ENCODE data around the gene DPPA3. TPM values are rescaled to one million over a fixed set of nuclear protein-coding genes. Genes with fewer than 3 reads are reported as not detected.

The DPPA3 gene
- total and polyA plus RNA-seq, 7 donors: not detected

DNA sequence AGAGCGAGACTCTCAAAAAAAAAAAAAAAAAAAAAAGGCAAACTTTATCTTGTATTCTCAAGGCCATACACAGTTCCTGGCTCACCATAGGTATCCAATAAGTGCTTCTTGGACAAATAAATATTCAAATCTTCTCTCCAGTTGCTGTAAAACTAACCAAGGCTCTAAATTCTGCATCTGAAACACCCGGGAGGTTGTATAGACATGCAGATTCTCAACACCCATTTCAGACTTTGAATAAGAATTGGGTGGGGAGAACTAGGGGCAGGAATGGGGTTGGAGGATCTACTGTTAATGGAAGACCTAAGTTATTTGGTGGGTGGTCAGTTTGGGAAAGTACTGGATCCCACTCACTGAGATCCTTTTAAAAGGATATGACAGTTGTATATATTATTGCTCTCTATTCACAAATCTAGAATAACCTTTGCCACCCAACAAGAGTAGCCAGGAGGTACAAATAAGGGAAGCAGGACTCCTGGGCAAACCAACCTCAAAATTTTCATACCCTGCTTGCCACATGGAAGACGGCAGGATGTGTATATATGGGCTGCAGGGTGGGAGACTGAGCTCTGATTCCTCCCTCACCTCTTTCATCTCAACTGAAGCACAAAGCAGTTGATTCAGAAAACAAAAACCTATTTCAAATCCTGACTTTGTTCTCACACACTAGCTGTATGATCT, 16.5 kb upstream of the DPPA3 start:
- no peaks in the 10 kb centered on the region for H3K4me1 ChIP-seq
- no peak for ATAC-seq
- intact Hi-C loops (cut with DNase I): no loop called here
- H3K27ac ChIP-seq: no peak overlapping the region
- H3K9me3 ChIP-seq: no peaks in the 10 kb centered on the region
- H3K4me3 ChIP-seq: no peak overlapping the region
- H3K27me3 ChIP-seq (ENCODE audit: insufficient read depth in 3 of 3, low read length in 2 of 3): no peaks in the 10 kb centered on the region
- no peaks in the 10 kb centered on the region for H3K36me3 ChIP-seq (ENCODE audit: insufficient read depth in 1 of 2, low read depth in 1 of 2)
- TF ChIP-seq, protein P1, sequence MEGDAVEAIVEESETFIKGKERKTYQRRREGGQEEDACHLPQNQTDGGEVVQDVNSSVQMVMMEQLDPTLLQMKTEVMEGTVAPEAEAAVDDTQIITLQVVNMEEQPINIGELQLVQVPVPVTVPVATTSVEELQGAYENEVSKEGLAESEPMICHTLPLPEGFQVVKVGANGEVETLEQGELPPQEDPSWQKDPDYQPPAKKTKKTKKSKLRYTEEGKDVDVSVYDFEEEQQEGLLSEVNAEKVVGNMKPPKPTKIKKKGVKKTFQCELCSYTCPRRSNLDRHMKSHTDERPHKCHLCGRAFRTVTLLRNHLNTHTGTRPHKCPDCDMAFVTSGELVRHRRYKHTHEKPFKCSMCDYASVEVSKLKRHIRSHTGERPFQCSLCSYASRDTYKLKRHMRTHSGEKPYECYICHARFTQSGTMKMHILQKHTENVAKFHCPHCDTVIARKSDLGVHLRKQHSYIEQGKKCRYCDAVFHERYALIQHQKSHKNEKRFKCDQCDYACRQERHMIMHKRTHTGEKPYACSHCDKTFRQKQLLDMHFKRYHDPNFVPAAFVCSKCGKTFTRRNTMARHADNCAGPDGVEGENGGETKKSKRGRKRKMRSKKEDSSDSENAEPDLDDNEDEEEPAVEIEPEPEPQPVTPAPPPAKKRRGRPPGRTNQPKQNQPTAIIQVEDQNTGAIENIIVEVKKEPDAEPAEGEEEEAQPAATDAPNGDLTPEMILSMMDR (IDR thresholded peaks at IDR 0.05): no peak
- DNase-seq: no peak
- whole genome bisulfite sequencing, 3 donors: 36 to 63% (median 58%) methylated on average over 2 to 3 of the region's 3 CpGs

DNA sequence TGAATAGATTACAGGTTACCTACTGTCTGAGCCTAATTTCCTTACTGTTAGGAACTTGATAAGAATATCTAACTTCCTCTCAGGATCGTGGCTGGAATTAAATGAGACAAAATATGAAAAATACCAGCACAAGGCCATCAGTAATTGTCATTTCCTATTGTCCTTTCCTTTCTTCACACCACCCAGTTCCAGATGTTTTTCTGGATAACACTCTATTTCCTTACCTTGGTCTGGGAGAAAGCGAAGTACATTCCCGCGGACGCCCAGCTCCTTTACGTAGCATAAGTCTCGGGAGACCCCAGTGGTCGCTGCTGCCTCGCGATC, 16.0 kb upstream of the DPPA3 start:
- Histone ChIP-seq H3K27ac (no peak overlapping the region), H3K4me1 (no peaks in the 10 kb centered on the region), H3K4me3 (no peak overlapping the region), H3K36me3 (ENCODE audit: insufficient read depth in 1 of 2, low read depth in 1 of 2) (no peaks in the 10 kb centered on the region), H3K9me3 (no peaks in the 10 kb centered on the region), H3K27me3 (ENCODE audit: insufficient read depth in 3 of 3, low read length in 2 of 3) (no peaks in the 10 kb centered on the region)
- intact Hi-C loops (cut with DNase I): no loop called here
- DNase-seq: no peak
- TF ChIP-seq, protein P1 (IDR thresholded peaks at IDR 0.05): no peak
- no peak for ATAC-seq
- WGBS, 3 donors: 38 to 40% (median 40%) methylated on average over 10 of the region's 10 CpGs

DNA sequence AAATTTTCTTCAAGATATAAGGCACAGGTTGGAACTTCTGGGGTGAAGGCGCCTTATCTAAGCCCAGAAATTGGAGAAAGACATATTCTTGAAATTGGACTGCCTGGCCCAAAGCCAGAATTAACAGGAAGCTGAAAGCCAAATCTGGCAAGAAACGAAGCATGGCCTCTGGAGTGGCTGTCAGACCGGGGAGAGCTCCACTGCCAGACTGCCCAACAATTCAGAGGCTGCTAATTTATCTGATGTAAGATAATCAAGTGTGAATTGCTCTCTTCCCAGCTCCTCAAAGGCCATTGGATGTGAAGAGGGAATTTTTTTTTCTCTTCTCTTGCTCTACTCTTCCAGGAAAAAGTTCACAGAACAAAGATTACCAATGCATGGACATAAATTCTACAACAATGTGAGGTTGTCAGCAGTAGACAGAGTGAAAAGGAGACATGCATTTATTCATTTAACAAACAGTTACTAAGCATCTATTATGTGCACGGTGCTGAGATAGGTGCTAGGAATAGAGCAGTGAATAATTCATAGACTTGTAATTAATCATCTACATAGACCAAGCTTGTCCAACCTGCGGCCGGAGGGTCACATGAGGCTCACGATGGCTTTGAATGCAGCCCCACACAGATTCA, 15.6 kb upstream of the DPPA3 start, which contains the start of gene GDF3:
TSS of gene GDF3 (minus strand) at position 210 of the 632 bp plus-strand sequence. CDS start at position 163, 47 bp downstream.
- Histone ChIP-seq H3K27ac (no peak within 1 kb of the TSS), H3K9me3 (no peaks in the 10 kb centered on the region), H3K27me3 (ENCODE audit: insufficient read depth in 3 of 3, low read length in 2 of 3) (no peaks in the 10 kb centered on the region), H3K36me3 (ENCODE audit: insufficient read depth in 1 of 2, low read depth in 1 of 2) (no peaks in the 10 kb centered on the region), H3K4me1 (no peaks in the 10 kb centered on the region), H3K4me3 (no peak within 1 kb of the TSS)
- TF ChIP-seq, protein P1 (IDR thresholded peaks at IDR 0.05): no peak
- intact Hi-C loops (cut with DNase I): no loop called here
- DNase-seq (no peak), ATAC-seq (no peak)
- WGBS, 3 donors: 42 to 46% (median 46%) methylated on average over 7 of the region's 7 CpGs

DNA sequence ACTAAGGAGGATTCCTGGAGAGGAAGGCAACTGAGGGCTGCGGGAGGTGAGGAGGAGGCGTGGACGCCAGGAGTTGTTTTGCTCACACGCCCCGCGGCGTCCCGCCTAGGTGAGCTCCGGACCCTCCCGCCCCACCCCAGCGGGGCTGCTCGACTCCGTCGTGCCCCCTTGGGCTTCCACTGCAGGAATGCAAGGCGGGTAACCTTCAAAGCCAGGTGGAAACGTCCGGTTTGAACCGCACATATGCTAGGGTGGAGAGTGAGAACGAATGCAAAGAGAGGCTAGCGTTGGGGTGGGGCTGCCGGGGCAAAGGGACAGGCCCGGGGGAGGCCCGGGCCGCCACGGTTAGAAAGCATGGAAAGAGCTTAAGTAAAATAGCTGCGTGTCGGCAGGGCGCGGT, 5.4 kb upstream of the DPPA3 start:
- H3K9me3 ChIP-seq: peaks cover 4% of the 10 kb centered on the region
- TF ChIP-seq, protein P1 (IDR thresholded peaks at IDR 0.05): no peak
- ATAC-seq (no peak), DNase-seq (no peak)
- intact Hi-C loops (cut with DNase I): no loop called here
- peaks cover 0 to 2% (median 2%) of the 10 kb centered on the region in 3 donors for H3K27me3 ChIP-seq (ENCODE audit: insufficient read depth in 3 of 3, low read length in 2 of 3)
- H3K36me3 ChIP-seq (ENCODE audit: insufficient read depth in 1 of 2, low read depth in 1 of 2): no peaks in the 10 kb centered on the region
- WGBS, 3 donors: 86 to 91% (median 88%) methylated on average over 29 of the region's 29 CpGs
- no peaks in the 10 kb centered on the region for H3K4me1 ChIP-seq
- no peak overlapping the region for H3K27ac ChIP-seq
- no peak overlapping the region for H3K4me3 ChIP-seq
